GM21723 (cell line): ENCODE data around the gene NOMO2.
"Not testable (repeated sequence)": the region's sequence is repeated elsewhere in the genome, so short reads cannot be mapped to it uniquely, and the experiment has no call there.

Experiments
- ATAC-seq: cut with Tn5 transposase; IDR thresholded peaks from one replicate; pipeline ENCODE4 v1.9.1; 2021; ENCODE audit warnings: mild to moderate bottlenecking, moderate library complexity; ENCODE audit not compliant: unreplicated experiment

The NOMO2 gene

DNA sequence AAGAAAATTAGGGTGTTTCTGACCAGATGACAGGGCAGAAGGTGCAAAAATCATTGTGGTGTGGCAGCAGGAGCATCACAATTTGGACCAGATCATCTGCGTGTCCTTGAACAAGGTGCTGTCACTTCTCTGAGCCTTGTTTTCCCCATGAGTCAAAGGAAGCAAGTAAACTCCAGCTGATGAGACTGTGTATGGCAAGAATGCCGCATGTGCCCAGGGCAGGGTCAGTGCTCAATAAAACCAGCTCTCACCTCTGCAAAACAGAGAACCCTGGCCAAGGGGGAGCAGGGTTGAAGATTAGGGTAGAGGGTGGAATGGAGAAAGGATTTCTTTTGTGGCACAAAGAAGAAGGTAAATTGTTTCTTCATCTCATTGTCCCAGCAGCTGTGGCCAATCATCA is 17.4 kb upstream of the NOMO2 start:
- not testable (repeated sequence) for ATAC-seq

DNA sequence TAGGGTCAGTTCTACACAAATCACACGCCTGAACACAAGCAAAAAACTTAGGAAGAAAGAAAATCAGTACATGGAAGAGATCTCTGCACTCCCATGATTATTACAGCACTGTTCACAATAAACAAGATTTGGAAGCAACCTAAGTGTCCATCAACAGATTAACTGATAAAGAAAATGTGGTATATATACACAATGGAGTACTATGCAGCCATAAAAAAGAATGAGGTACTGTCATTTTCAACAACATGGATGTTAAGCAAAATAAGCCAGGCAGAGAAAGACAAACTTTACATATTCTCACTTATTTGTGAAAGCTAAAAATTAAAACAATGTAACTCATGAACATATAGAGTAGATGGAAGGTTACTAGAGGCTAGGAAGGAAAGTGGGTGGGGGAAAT is 16.0 kb upstream of the NOMO2 start:
- not testable (repeated sequence) for ATAC-seq

DNA sequence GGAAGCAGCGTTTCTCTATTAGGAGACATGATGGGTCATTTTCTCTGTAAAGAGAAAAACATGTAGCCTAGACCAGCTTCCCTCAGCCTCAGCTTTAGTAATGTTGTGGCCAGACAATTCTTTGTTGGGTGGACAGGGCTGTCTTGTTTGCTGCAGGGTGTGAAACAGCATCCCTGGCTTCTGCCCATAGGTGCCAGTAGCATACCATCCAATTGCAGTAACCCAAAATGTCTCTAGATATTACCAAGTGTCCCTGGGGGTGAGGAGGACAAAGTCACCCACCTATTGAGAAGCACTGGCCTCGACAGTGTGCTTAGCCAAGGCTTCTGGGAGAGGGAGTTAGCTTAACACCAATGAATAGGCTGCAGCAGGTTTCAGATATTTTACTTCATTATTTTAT is 14.0 kb upstream of the NOMO2 start:
- not testable (repeated sequence) for ATAC-seq

DNA sequence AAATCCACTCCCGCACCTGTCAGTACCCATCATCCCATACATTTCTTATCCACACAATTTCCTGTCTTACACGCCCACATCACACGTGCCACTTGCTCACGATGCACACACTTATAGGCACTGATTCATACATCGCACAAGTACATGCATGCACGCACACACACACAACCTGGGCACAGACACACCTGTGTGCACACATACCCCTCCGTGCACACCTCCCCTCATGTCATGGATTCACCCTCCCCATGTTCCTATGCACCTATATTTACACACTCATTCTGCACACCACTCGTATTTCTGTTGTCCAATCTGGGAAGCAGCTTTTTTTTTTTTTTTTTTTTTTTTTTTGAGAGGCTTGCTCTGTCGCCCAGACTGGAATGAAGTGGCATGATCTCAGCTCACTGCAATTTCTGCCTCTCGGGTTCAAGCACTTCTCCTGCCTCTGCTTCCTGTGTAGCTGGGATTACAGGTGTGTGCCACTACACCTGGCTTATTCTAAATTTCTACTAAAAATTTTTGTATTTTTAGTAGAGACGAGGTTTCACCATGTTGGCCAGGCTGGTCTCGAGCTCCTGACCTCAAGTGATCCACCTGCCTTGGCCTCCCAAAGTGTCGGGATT is 13.5 kb upstream of the NOMO2 start:
- not testable (repeated sequence) for ATAC-seq

DNA sequence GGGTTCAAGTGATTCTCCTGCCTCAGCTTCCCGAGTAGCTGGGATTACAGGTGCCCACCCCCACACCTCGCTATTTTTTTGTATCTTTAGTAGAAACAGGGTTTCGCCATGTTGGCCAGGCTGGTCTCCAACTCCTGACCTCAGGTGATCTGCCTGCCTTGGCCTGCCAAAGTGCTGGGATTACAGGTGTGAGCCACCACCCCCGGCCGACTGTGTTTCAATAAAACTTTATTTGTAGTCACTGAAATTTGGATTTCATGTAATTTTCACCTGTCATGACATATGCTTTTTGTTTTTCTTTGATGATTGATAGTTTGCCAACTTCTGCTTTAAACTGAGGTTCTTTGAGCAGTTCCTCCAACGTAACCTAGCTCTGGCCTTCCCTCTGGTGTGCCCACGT is 12.0 kb upstream of the NOMO2 start:
- not testable (repeated sequence) for ATAC-seq

DNA sequence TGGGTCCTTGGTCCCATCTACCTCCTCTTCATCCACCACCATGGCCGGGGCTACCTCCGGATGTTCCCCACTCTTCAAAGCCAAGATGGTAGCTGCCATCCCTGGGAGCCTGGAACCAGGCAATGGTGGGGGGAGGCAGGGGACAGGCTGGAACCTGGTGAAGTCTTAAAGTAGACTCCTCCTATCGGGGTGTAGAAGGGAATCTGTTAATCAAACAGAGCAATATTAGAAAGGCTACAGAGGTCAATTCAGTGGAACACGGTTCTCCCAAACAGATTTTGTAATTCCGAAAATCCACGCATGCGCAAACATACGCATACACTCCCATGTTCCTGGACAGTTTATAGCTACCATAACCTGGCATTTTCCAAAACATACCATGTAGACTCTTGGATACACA is 11.1 kb upstream of the NOMO2 start:
- not testable (repeated sequence) for ATAC-seq

DNA sequence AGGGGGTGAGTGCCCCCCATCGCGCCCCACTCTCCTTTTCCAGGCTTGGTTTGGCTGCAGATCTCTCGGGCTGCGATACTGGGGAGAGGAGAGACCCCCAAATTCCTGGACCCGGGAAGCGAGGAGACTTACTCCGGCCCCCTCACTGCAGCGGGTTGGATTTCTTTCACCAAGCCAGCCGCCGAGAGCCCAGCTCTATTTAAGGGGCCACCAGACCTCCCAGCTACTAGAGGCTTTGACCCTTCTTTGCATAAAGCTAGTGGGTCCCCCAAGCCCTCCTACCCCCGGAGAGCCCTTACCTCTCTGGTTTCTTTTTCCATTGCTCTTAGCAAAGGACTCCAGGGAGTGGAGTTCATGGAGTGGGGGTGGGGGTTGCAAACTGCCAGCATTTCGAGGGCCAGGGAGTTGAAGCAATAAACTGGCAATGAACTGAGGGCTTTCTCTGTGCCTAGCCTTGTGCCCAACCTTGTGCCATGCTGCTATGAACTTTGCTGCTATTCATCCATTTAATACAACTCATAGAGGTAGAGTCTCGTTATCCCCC is 9.5 kb upstream of the NOMO2 start:
- ATAC-seq: not testable (repeated sequence)

DNA sequence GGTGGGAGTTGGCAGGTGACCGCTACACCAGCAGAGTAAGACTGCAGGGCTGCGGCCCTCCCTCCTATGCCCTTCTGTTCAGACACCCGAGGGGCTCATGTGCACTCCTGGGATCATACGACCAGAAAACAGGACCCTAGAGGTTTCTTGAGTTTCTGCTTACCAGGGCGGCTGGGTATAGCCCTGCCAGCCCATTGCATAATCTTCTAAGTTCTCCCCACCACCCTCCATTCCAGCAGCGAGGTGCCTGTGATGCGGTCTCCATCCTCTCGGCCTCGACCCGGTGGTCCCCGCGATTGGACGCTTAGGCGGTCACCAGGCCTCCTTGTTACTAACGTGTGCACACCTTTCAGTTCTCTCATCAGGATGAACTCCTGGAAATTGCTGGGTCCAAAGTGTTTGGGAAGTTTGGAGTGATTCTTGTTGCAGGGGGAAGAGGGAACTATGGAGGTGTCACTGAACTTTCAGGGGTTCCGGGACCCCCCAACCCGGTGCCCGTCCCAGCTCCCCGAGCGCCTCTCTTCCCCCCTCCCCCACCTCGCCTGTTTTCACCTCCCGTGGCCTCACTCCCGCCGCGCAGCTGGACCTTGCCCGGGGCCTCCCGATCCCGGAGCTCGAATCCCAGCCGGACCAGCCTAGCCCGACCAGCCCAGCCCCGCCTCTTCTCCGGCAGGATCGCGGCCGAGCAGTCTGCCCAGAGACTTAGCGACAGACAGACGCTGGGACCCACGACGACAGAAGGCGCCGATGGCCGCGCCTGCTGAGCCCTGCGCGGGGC is 8.8 kb upstream of the NOMO2 start:
- not testable (repeated sequence) for ATAC-seq

DNA sequence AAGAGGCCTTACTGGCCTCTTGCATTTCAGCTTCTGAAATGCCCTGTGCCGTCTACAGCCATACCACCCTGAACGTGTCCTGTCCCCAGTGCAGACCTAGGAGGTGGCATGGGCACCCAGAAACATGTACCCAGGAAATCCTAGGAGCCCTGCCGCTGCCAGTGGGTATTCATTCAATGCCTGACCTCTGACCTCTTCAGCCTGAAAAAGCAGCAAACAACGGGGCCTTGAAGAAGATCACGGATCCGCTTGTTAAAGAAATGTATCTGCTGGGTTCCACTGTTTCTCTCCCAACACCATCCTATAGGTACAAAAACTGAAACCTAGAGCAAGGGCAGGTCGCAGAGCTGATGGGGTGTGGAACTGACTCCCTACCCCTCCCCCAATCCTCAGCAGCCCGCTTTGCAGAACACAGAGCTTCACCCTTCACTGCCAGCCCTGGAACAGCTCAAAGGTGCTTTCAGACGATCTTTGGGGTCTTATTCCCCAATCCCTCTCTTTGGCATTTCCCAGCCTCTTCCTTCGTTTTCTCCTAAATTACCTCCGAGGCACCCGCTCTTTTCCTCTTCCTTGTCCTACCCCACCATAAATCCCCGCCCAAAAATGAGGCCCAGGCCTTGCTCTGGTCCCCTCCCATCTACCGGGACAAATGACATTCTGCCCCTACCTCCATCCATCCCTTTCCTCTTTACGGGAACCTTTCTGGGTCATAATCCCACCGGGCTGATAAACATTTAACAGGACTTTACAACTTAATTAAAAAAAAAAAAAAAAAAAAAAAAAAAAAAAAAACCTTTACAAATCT is 1.3 kb downstream of the NOMO2 start:
- not testable (repeated sequence) for ATAC-seq

DNA sequence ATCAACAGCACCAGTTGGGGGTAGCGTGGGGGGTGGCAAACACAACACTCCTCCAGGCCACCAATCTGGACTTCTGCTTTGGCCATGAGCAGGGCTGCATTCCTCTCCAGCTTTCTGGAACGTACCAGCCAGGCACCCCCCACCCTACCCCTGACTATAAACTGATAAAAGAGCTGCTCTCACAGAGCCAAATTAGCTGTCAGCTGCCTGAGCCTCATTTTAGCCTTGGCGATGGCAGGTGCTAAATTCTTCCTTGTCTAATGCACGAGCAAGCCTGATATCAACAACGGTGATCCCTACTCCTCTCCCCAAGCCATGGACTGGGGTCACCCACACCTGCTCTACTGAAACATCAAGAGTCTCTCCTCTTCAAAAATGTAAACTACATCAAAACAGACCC is 8.2 kb downstream of the NOMO2 start:
- ATAC-seq: not testable (repeated sequence)

DNA sequence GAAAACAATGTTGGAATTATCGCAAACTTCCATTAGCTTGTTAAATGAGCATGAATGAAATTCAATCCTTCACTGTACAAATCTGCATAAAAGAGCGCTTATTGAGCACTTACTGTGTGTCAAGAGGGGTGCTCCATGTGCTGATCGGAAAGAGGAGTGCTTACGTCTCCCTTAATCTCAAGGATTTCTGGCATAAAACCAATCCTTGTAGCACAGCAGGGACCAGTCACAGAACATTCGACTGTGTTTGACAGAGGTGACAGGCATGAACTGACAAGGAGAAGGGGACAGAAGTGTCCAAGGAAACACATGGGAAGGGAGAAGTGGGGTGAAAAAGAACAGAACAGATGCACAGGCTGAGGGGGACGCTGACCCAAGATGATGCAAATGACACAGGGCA is 14.5 kb downstream of the NOMO2 start:
- not testable (repeated sequence) for ATAC-seq

DNA sequence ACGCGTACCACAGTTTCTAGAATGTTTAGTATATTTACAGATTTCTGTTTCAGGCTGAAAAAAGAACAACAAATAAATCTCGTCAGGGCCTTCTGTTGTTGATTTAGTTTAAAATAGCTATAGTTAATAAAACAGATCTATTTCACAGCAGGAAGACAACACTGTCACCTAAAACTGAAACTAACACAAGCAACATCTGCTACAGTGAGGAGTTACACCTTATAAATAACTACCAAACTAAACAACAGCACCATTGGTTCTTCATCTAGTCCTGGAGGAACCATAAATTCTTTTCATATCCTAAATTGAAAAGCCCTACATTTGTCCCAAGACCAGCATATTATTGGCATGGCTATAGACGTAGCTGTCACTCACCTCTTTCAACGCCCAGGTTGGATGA is 15.0 kb downstream of the NOMO2 start:
- not testable (repeated sequence) for ATAC-seq

DNA sequence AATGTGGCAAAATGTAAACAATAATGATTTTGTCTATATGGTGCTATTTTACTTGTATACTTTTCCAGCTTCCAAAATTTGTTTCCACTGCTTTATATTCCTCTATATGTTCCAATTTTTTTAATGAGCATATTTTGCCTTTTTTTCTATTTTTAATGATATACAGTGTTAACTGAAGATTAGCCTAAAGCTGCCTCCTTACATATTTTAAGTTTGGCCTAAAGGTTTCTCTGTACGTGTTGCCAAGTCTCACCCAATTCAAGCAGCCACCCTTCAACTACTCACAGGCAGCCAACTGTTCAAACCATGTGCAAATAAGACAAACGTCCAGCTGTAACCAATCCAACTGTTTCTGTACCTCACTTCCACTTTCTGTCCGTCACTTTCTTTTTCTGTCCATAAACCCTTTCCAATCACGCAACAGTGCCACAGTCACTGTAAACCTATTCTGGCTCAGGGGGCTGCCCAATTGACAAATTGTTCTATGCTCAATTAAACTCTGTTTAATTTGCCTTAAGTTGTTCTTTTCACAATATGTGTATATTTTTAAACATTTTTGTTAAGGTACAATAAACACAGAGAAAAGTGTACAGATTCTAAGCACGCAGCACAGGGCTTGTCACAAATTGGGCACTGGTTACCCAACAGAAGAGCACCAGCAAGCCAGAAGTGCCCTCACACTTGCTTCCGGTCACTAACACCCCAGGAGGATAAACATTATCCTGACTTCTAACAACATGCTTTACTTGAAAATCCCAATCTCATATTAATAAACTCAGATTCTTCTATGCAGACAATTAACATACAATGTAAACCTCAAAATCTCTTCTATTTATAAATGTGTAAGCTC is 17.4 kb downstream of the NOMO2 start:
- ATAC-seq: not testable (repeated sequence)

DNA sequence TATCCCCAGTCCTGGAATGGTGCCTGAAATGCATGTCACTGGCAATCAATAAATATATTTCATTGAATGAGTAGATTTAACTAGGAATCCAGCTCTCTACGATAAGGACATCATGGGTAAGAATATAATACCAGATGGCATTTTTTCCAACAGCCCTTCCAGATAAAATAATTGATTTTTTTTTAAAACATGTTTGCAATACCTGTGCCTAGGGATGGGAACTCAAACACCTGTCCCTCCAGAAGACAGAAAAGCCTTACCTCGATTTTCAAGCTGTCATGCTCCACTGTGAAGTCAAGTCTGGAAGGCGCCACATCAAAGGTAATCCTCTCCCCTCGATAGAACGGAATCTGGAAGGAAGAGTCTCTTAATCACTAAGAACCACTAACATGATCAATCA is 20.0 kb downstream of the NOMO2 start:
- not testable (repeated sequence) for ATAC-seq

DNA sequence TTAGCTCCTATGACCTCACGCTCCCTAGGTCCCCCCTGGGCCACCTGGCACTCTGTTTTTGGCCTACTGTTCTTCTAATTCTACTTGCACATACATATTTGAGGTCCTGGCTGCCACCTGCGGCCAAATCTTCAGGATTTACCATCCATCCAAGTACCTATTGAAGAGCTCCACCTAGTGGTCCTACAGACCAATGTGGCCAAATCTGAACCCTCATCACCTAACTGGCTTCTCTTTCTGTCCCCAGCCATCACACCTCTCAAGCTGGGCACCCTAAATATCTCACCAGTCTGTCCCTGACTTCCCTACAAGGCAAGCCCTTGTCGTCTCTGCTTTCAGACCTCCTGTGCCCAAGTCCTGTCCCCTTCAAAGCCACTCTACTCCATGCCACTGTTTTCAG is 24.9 kb downstream of the NOMO2 start:
- not testable (repeated sequence) for ATAC-seq

DNA sequence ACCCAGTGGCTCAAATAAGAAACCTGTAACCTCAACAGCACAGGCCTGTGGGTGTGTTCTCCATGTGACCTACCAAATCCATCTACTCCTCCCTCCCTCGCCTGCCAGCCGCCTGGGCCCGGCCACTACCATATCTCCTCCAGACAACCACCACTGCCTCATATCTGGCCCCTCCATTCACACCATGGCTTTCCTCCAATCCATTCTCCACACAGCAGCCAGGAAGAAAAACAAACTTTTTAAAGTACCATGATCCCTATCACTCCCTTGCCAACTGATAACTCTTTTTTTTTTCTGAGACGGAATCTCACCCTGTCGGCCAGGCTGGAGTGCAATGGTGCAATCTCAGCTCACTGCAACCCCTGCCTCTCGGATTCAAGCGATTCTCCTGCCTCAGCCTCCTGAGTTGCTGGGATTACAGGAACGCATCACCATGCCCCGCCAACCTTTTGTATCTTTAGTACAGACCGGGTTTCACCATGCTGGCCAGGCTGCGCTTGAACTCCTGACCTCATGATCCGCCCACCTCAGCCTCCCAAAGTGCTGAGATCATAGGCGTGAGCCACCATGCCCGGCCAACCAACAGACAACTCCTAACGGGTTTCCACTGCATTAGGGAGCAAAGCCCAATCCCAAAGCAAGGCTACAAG is 26.3 kb downstream of the NOMO2 start:
- ATAC-seq: not testable (repeated sequence)

DNA sequence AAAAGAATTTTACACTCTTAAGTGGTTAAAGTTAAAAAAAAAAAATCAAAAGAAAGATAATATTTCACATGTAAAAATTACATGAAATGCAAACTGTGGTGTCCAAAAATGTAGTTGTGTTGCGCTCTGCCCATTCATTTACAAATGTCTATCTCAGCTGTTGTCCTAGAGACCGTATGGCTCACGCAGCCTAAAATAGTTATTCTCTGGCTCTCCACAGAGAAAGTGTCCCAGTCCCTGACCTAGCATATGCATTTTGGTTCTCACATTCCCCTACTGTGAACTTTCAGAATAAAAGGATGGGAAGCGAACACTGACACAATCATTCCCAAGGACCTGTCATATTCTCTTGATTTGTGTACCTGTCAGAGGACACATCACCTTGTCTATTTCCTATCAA is 27.6 kb downstream of the NOMO2 start:
- ATAC-seq: not testable (repeated sequence)

DNA sequence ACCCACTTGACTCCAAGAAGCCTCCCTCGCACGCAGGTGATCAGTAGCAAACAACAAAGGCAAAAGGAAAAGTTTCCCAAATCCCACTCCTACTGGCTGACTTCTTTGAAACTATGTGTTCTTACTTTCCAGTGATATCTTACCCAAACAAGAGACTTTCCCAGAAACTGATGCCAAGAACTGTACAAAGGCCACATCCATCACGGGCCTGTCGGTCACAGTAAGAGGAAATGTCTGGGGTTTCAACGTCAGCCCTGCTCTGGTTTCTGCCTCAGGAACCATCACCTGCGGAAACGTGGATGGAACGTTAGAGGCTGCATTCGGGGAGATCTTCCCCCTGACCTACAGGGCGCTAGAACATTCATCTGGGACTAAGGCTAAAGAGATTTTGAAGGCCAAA is 30.6 kb downstream of the NOMO2 start:
- not testable (repeated sequence) for ATAC-seq

DNA sequence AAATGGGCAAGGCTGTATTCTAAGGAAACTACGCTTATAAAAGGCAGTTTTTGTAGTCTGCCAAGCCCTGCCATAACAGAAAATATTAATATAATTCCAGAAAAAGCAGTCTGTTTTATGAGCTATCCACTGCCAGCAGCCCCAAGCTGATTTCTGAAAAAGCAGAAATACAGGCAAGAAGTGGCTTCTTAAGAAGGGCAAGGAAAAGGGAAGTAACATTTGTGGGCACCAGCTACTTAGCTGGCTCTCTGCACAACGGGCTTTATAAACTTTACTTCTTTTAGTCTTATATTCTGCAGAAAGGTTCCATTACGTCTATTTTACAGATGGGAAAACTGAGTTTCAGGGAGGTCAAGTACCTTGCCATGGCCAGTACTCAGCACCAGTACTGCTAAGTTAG is 31.6 kb downstream of the NOMO2 start:
- not testable (repeated sequence) for ATAC-seq

DNA sequence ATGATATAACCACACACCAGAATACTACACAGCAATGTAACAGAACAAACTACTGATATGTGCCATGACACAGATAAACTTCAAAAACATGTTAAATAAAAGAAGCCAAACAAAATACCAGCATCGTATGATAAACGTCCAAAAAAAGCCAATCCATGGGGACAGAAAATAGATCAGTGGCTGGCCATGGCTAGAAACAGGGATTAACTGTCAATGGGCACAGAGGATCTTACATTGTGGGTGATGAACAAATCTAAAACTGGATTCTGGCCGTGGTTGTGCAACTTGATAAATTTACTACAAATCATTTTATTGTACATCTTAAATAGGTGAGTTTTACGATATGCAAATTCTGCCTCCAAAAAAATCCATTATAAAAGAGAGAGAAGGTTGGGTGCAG is 35.4 kb downstream of the NOMO2 start:
- ATAC-seq: not testable (repeated sequence)
